Prostate gland (tissue), 1 donor: ENCODE measurements around the gene CELA2B.

Experiments used
- POLR2A ChIP-seq: fragments of 450-650 bp; IDR thresholded peaks from one replicate; pipeline ENCODE4 v1.6.1; 2016; ENCODE audit warnings: antibody characterized with exemption, mild to moderate bottlenecking
- POLR2AphosphoS5 ChIP-seq: sonication (generic); formaldehyde crosslinking; IDR thresholded peaks from one replicate; pipeline ENCODE4 v1.6.1; 2017; ENCODE audit warnings: antibody characterized with exemption

DNA sequence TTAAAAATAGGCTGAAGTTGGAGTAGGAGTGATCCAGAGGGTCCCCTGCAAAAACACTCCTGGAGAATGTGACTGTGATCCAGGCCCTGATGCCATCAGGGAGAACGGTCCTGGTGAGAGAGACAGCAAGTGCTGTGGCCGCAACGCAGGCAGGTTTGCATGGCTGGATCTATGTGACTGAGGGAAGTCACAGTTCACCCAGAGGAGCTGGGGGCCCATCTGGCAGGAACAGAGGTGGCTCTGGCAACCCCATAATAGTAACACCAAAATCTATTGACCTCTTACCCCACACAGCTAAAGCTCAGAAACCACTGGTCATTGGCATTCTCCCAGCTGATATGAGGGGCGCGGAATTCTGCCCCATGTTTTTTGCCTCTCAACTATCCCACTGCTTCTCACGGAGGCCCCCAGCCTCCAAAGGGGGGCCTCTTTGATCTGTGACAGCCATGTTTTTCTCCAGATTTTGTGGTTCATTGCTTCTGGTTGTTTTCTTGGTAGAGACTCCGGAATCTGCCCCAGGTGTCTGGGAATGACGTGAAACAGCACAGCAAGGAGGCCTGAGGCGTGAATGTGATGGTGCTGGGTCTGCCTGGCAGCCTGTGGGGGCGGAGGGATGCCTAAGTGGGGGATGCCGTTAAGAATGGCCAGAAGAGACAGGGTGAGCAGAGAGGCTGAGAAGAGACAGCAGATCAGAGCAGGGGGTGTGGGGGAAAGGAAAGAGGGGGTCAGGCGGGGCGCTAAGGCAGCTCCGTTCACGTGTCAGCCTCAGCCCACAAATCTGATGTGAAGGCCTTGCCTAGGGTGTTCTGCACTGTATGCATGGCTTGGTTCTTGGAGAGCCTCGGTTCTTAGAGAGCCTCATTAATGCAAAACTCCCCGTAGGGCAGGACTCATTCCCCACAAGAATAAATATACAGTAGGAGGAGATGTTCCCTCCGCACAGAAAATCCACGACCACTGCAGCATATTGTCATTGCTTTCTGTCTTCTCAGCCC, 24.6 kb downstream of the CELA2B start:
- TF ChIP-seq POLR2A (no peak), POLR2AphosphoS5 (no peak)
